H1 (cell line): ENCODE data around the gene CNIH3. TPM values are rescaled to one million over a fixed set of nuclear protein-coding genes. Genes with fewer than 3 reads are reported as not detected.

ENCODE experiments used
- CTCF ChIA-PET: fragments of 300-600 bp; sonication (Branson Sonifier 250); formaldehyde crosslinking; loops from one replicate; lab custom pipeline; 2021; ENCODE audit not compliant: partially characterized antibody; lab: Charles Lee
- POLR2A ChIA-PET: fragments of 300-600 bp; sonication (Branson Sonifier 250); formaldehyde crosslinking; loops from one replicate; lab custom pipeline; 2021; ENCODE audit warnings: inconsistent platforms; ENCODE audit not compliant: partially characterized antibody; lab: Charles Lee
- DNase-seq, 2 experiments: peaks; one replicate each; pipeline versions ENCODE4 v3.0.0 to v3.0.0-alpha.2; 2010 to 2022; ENCODE audit warnings: low spot score in 2 of 2, low read depth in 1 of 2, mixed read lengths in 1 of 2
- FAIRE-seq: peaks from 2 replicates; lab custom pipeline; 2011; peaks lifted over from hg19 to GRCh38; lab: Jason Lieb, UNC
- H2AFZ ChIP-seq: 2 replicates; pipeline ENCODE4 v1.8.1; 2012; ENCODE audit warnings: low read length, inconsistent platforms
- H2AK5ac ChIP-seq: 2 replicates; pipeline ENCODE4 v1.6.1; 2013; ENCODE audit warnings: low read depth, low read length
- H2BK120ac ChIP-seq: replicated peaks from 2 replicates; pipeline ENCODE3; 2013; ENCODE audit warnings: low read depth, low read length, inconsistent platforms
- H2BK12ac ChIP-seq: 2 replicates; pipeline ENCODE4 v1.6.1; 2013; ENCODE audit warnings: low read depth, low read length
- H2BK15ac ChIP-seq: 2 replicates; pipeline ENCODE4 v1.6.1; 2013; ENCODE audit warnings: low read length
- H2BK20ac ChIP-seq: 2 replicates; pipeline ENCODE4 v1.6.1; 2013; ENCODE audit warnings: low read length
- H2BK5ac ChIP-seq: 2 replicates; pipeline ENCODE4 v1.6.1; 2013; ENCODE audit warnings: low read depth, low read length
- H3K14ac ChIP-seq: 2 replicates; pipeline ENCODE4 v1.6.1; 2013; ENCODE audit warnings: inconsistent platforms; ENCODE audit not compliant: insufficient read length
- H3K18ac ChIP-seq: 2 replicates; pipeline ENCODE4 v1.6.1; 2013; ENCODE audit warnings: low read length; ENCODE audit errors: extremely low read depth
- H3K23ac ChIP-seq: 2 replicates; pipeline ENCODE4 v1.6.1; 2013; ENCODE audit warnings: inconsistent platforms; ENCODE audit not compliant: insufficient read length
- H3K23me2 ChIP-seq: 2 replicates; pipeline ENCODE4 v1.6.1; 2013; ENCODE audit warnings: low read depth, low read length
- H3K27ac ChIP-seq: 2 replicates; pipeline ENCODE4 v1.6.1; 2011; ENCODE audit warnings: low read depth, low read length, inconsistent platforms
- H3K27me3 ChIP-seq, 4 experiments: replicated peaks in 1 of 4; 1 replicate in 1 of 4; 2 replicates in 3 of 4; pipeline versions ENCODE4 v1.6.1 to v1.8.1; 2011 to 2013; ENCODE audit warnings: low read length in 3 of 4, mild to moderate bottlenecking in 3 of 4, inconsistent platforms in 2 of 4, mixed read lengths in 2 of 4, moderate library complexity in 1 of 4; ENCODE audit not compliant: control insufficient read depth in 3 of 4, insufficient read depth in 3 of 4; ENCODE audit errors: extremely low read depth in 1 of 4
- H3K36me3 ChIP-seq, 4 experiments: 2 replicates each; pipeline versions ENCODE4 v1.6.1 to v1.8.1; 2011 to 2013; ENCODE audit warnings: mild to moderate bottlenecking in 4 of 4, low read length in 3 of 4, moderate library complexity in 2 of 4, control low read depth in 1 of 4, inconsistent platforms in 1 of 4; ENCODE audit not compliant: insufficient read depth in 4 of 4, control insufficient read depth in 2 of 4
- H3K4ac ChIP-seq: replicated peaks from 2 replicates; pipeline ENCODE3; 2013; ENCODE audit warnings: low read length, low read depth, mixed read lengths, inconsistent platforms; ENCODE audit not compliant: insufficient read length
- H3K4me1 ChIP-seq, 4 experiments: replicated peaks in 1 of 4; 1 replicate in 1 of 4; 2 replicates in 3 of 4; pipeline versions ENCODE4 v1.6.1 to v1.8.1; 2011 to 2013; ENCODE audit warnings: low read length in 3 of 4, inconsistent platforms in 2 of 4, mixed read lengths in 1 of 4; ENCODE audit not compliant: insufficient read depth in 4 of 4, control insufficient read depth in 3 of 4
- H3K4me2 ChIP-seq, 2 experiments: 2 replicates each; pipeline versions ENCODE4 v1.6.1 to v1.8.1; 2011 to 2013; ENCODE audit warnings: low read depth in 2 of 2, low read length in 2 of 2, control low read depth in 1 of 2, inconsistent platforms in 1 of 2, mild to moderate bottlenecking in 1 of 2; ENCODE audit not compliant: insufficient read depth in 1 of 2
- H3K4me3 ChIP-seq, 4 experiments: fragments of 200-600, 300-600 bp in 1 of 4; sonication (generic), shearing (Covaris generic), sonication (Bioruptor Twin) in 1 of 4; 2 replicates each; pipeline versions ENCODE4 v1.5.1 to v1.8.1; 2011 to 2016; ENCODE audit warnings: low read length in 4 of 4, low read depth in 3 of 4, control low read depth in 2 of 4, inconsistent platforms in 2 of 4, mild to moderate bottlenecking in 2 of 4, mixed read lengths in 1 of 4, moderate library complexity in 1 of 4; ENCODE audit not compliant: insufficient read depth in 2 of 4; ENCODE audit errors: extremely low read depth in 1 of 4
- H3K56ac ChIP-seq: replicated peaks from 2 replicates; pipeline ENCODE3; 2013; ENCODE audit warnings: low read depth, mild to moderate bottlenecking, mixed read lengths, low read length, inconsistent platforms; ENCODE audit not compliant: insufficient read length
- H3K79me1 ChIP-seq: 2 replicates; pipeline ENCODE4 v1.6.1; 2013; ENCODE audit warnings: low read depth, low read length, control low read depth
- H3K79me2 ChIP-seq, 2 experiments: 2 replicates each; pipeline versions ENCODE4 v1.6.1 to v1.8.1; 2012 to 2013; ENCODE audit warnings: low read length in 2 of 2, mild to moderate bottlenecking in 2 of 2, inconsistent platforms in 1 of 2; ENCODE audit not compliant: insufficient read depth in 2 of 2, control insufficient read depth in 1 of 2
- H3K9ac ChIP-seq, 4 experiments: replicated peaks in 1 of 4; 1 replicate in 1 of 4; 2 replicates in 3 of 4; pipeline versions ENCODE4 v1.6.1 to v1.8.1; 2011 to 2013; ENCODE audit warnings: low read depth in 3 of 4, low read length in 3 of 4, control low read depth in 2 of 4, mild to moderate bottlenecking in 2 of 4, moderate library complexity in 2 of 4, inconsistent platforms in 1 of 4; ENCODE audit errors: extremely low read depth in 1 of 4
- H3K9me3 ChIP-seq, 2 experiments: 2 replicates each; pipeline versions ENCODE4 v1.6.1 to v1.8.1; 2012 to 2013; ENCODE audit warnings: mild to moderate bottlenecking in 2 of 2, moderate library complexity in 2 of 2, control low read depth in 1 of 2, inconsistent platforms in 1 of 2, low read depth in 1 of 2, low read length in 1 of 2, mixed read lengths in 1 of 2; ENCODE audit not compliant: insufficient read depth in 2 of 2
- H4K20me1 ChIP-seq, 2 experiments: replicated peaks in 1 of 2; 2 replicates each; pipeline versions ENCODE3 to v1.8.1; 2011 to 2013; ENCODE audit warnings: inconsistent platforms in 2 of 2, low read length in 2 of 2, mild to moderate bottlenecking in 1 of 2; ENCODE audit not compliant: insufficient read depth in 2 of 2, control insufficient read depth in 1 of 2
- H4K5ac ChIP-seq: 2 replicates; pipeline ENCODE4 v1.6.1; 2013; ENCODE audit warnings: low read length, low read depth, mixed read lengths, inconsistent platforms; ENCODE audit not compliant: insufficient read length
- H4K8ac ChIP-seq: 2 replicates; pipeline ENCODE4 v1.8.0; 2013; ENCODE audit warnings: mild to moderate bottlenecking, moderate library complexity, low read length, inconsistent platforms; ENCODE audit not compliant: insufficient read depth; ENCODE audit errors: extremely low read depth
- H4K91ac ChIP-seq: replicated peaks from 2 replicates; pipeline ENCODE3; 2013; ENCODE audit warnings: low read length, mixed read lengths, inconsistent platforms; ENCODE audit not compliant: insufficient read length
- EP300 ChIP-seq, 2 experiments: IDR thresholded peaks; 1 replicate in 1 of 2; 2 replicates in 1 of 2; pipeline ENCODE4 v1.6.1; 2011 to 2012; ENCODE audit warnings: low read depth in 2 of 2, low read length in 2 of 2, mild to moderate bottlenecking in 2 of 2, borderline replicate concordance in 1 of 2, inconsistent platforms in 1 of 2, moderate library complexity in 1 of 2
- RAD21 ChIP-seq, 2 experiments: IDR thresholded peaks in 1 of 2; conservative IDR thresholded peaks in 1 of 2; 2 replicates each; pipeline ENCODE4 v1.6.1; 2011; ENCODE audit warnings: low read depth in 2 of 2, low read length in 2 of 2, improper control_type of control experiment in 1 of 2, inconsistent platforms in 1 of 2, mild to moderate bottlenecking in 1 of 2, moderate library complexity in 1 of 2
- SIX5 ChIP-seq: IDR thresholded peaks from 2 replicates; pipeline ENCODE4 v1.6.1; 2011; ENCODE audit warnings: mild to moderate bottlenecking, low read depth, low read length
- SP2 ChIP-seq: IDR thresholded peaks from 2 replicates; pipeline ENCODE4 v1.6.1; 2012; ENCODE audit warnings: mild to moderate bottlenecking, low read length, inconsistent platforms
- SRF ChIP-seq: IDR thresholded peaks from 2 replicates; pipeline ENCODE4 v1.6.1; 2011; ENCODE audit warnings: mild to moderate bottlenecking, low read depth, low read length, moderate library complexity
- TBP ChIP-seq: IDR thresholded peaks from 2 replicates; pipeline ENCODE4 v1.6.1; 2011; ENCODE audit warnings: low read depth, low read length, improper control_type of control experiment
- TCF12 ChIP-seq: IDR thresholded peaks from 2 replicates; pipeline ENCODE4 v1.6.1; 2011; ENCODE audit warnings: low read depth, mild to moderate bottlenecking, low read length
- TEAD4 ChIP-seq: IDR thresholded peaks from 2 replicates; pipeline ENCODE4 v1.6.1; 2012; ENCODE audit warnings: low read depth, low read length, inconsistent platforms, mixed read lengths
- ZNF274 ChIP-seq: IDR thresholded peaks from 2 replicates; pipeline ENCODE4 v1.7.0; 2012; ENCODE audit warnings: low read length, borderline replicate concordance; ENCODE audit errors: extremely low read depth
- WGBS, 2 experiments: shearing (Covaris generic) in 1 of 2; methylation state at CpG; one replicate each; pipeline versions ENCODE4 v1.1.6 to v1.1.7; 2013 to 2015; ENCODE audit warnings: low lambda C conversion rate in 2 of 2, mixed read lengths in 2 of 2, inconsistent platforms in 1 of 2, low coverage in 1 of 2, missing lambda C conversion rate in 1 of 2; ENCODE audit not compliant: insufficient replicate concordance in 2 of 2, insufficient coverage in 1 of 2, insufficient read length in 1 of 2; ENCODE audit errors: extremely low coverage in 1 of 2, missing lambda C conversion rate in 1 of 2; 5-methylcytosine and 5-hydroxymethylcytosine counted together
- polyA plus RNA-seq, 7 experiments: library from polyadenylated mRNA; depleted of rRNA in 3 of 7; stranded (reverse) in 5 of 7; unstranded in 2 of 7; fragments of >200 nt in 5 of 7; fragments of 200-250 nt in 2 of 7; gene quantifications; 1 replicate in 5 of 7; 2 replicates in 1 of 7; 4 replicates in 1 of 7; pipeline versions ENCODE4 v1.2.1 to v1.2.3, GENCODE V29; 2011 to 2013; ENCODE audit warnings: missing spikeins in 2 of 7, mixed read lengths in 2 of 7
- total RNA-seq: library from RNA; stranded (reverse); fragmentation: NEBNext Ultra II Directional; extraction: Animal tissue kit (Norgen Biotek cat#: 25700); gene quantifications from 2 replicates; pipeline ENCODE4 v1.2.1, GENCODE V29; 2021

Gene CNIH3
- total and polyA plus RNA-seq, 2 of the 8 experiments (the other 6 are each of a cell fraction or from before 2014, with no cell fraction given), result 3.7 to 5.6 TPM

DNA sequence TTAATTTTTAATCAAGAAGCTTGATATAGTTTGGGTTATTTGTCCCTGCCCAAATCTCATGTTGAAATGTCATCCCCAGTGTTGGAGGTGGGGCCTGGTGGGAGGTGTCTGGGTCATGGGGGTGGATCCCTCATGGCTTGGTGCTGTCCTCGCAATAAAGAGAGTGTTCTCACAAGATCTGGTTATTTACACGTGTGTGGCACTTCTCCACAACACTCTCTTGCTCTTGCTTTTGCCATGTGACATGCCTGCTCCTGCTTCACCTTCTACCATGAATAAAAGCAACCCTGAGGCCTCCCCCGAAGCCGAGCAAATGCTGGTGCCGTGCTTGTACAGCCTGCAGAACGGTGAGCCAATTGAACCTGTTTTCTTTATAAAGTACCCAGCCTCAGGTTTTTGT lies 2.6 kb upstream of the CNIH3 start:
- H3K14ac ChIP-seq, result no peak overlapping the region
- H2BK120ac ChIP-seq, result no peak overlapping the region
- no peak overlapping the region for H2BK20ac ChIP-seq
- H2AK5ac ChIP-seq, result no peak overlapping the region
- H3K27ac ChIP-seq, result no peak overlapping the region
- TF ChIP-seq SIX5 (no peak), TEAD4 (no peak), SRF (no peak), SP2 (no peak), TCF12 (no peak), EP300 (IDR thresholded peaks at IDR 0.05; ENCODE audit: borderline replicate concordance in 1 of 2, low read depth in 2 of 2, low read length in 2 of 2) (no peak), RAD21 (IDR thresholded peaks at IDR 0.05 in 1 of 2, conservative IDR thresholded peaks at IDR 0.05 in 1 of 2; ENCODE audit: low read depth in 2 of 2, low read length in 2 of 2) (no peak), TBP (no peak), ZNF274 (no peak)
- H3K23me2 ChIP-seq, result peaks cover 22% of the 10 kb centered on the region
- H2AFZ ChIP-seq, result no peak overlapping the region
- no peak overlapping the region for H3K4me3 ChIP-seq
- FAIRE-seq (no peak), DNase-seq (no peak)
- WGBS, 2 experiments, result 90% methylated on average over 6 of the region's 6 CpGs; no CpG with 5 or more reads in 1 of the 2 experiments
- no peak overlapping the region for H3K9ac ChIP-seq
- H3K36me3 ChIP-seq, result no peaks in the 10 kb centered on the region
- ChIA-PET POLR2A (no interaction called here), CTCF (interaction anchor here (1.0 kb wide), 1 partner anchor 31 kb away, joined by 3 read pairs; no protein-coding TSS in a partner anchor)
- H2BK12ac ChIP-seq, result no peak overlapping the region
- no peak overlapping the region for H3K4ac ChIP-seq
- no peak overlapping the region for H2BK5ac ChIP-seq
- no peak overlapping the region for H4K8ac ChIP-seq
- peaks cover 0 to 15% (median 11%) of the 10 kb centered on the region in 4 experiments; a peak in 6 of 7 replicates for H3K4me1 ChIP-seq
- H4K20me1 ChIP-seq, result peaks cover 0 to 5% of the 10 kb centered on the region in 2 experiments
- H4K91ac ChIP-seq, result no peak overlapping the region
- no peak overlapping the region for H3K18ac ChIP-seq
- H3K79me1 ChIP-seq, result no peaks in the 10 kb centered on the region
- no peak overlapping the region for H3K56ac ChIP-seq
- peaks cover 32 to 48% (median 43%) of the 10 kb centered on the region in 4 experiments for H3K27me3 ChIP-seq
- no peak overlapping the region for H2BK15ac ChIP-seq
- no peak overlapping the region for H4K5ac ChIP-seq
- no peaks in the 10 kb centered on the region for H3K79me2 ChIP-seq
- no peaks in the 10 kb centered on the region; a peak in 1 of 4 replicates for H3K9me3 ChIP-seq
- no peak overlapping the region for H3K4me2 ChIP-seq
- no peak overlapping the region for H3K23ac ChIP-seq
